ENCODE data around the gene INS.

DNA sequence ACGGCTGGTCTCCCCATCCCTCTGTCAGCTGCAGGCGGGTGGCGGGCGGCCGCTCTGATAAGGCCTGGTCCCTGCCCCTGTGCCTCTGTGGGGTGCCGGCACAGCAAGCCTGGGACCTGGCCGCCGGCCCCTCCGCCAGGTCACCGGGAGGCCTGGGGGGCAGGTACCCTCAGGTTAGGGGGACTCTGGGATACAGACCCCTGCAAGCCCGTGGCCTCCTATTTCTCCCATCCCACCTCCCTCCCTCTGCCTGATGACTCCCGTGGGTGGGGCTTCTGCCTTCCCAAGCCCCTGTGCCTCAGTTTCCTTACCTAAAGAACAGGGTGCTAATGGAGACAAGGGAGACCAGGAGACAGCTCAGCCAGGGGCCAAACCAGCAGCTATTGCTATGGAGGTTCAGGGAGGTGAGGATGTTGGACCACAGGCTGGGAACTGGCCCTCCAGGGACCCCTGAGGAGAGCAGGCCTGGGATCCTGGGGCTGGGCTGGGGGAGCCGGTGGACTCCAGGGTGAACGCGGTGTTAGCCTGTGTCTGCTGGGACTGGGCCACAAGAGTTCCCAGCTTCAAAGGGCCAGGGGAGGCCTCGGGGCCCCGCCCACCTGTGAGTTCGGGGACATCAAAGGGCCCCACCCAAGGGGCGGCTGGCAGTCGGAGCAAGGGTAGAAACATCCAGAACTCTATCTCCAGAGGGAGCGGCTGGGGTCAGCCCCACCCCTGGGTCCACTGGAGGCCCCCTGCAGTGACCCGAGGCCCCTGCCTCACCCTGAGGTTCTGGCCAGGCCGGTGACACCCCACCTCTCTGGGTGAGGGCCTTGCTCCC lies 42.6 kb upstream of the INS start:
- no peak for TF ChIP-seq CTCF (IDR thresholded peaks at IDR 0.05; ENCODE audit: low read depth, low read length, missing input control)
- TF ChIP-seq SP1 (IDR thresholded peaks at IDR 0.05): no peak
- TF ChIP-seq JUND (IDR thresholded peaks at IDR 0.05): no peak
- TF ChIP-seq EGR1 (IDR thresholded peaks at IDR 0.05; ENCODE audit: low read depth in 2 of 2): no peak
- TF ChIP-seq, protein P1, sequence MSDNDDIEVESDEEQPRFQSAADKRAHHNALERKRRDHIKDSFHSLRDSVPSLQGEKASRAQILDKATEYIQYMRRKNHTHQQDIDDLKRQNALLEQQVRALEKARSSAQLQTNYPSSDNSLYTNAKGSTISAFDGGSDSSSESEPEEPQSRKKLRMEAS (IDR thresholded peaks at IDR 0.05): no peak
- TF ChIP-seq GABPA (IDR thresholded peaks at IDR 0.05 in 1 of 2, conservative IDR thresholded peaks at IDR 0.05 in 1 of 2): no peak
- no peak for TF ChIP-seq REST (IDR thresholded peaks at IDR 0.05)
- TF ChIP-seq, protein P2, sequence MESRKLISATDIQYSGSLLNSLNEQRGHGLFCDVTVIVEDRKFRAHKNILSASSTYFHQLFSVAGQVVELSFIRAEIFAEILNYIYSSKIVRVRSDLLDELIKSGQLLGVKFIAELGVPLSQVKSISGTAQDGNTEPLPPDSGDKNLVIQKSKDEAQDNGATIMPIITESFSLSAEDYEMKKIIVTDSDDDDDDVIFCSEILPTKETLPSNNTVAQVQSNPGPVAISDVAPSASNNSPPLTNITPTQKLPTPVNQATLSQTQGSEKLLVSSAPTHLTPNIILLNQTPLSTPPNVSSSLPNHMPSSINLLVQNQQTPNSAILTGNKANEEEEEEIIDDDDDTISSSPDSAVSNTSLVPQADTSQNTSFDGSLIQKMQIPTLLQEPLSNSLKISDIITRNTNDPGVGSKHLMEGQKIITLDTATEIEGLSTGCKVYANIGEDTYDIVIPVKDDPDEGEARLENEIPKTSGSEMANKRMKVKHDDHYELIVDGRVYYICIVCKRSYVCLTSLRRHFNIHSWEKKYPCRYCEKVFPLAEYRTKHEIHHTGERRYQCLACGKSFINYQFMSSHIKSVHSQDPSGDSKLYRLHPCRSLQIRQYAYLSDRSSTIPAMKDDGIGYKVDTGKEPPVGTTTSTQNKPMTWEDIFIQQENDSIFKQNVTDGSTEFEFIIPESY (IDR thresholded peaks at IDR 0.05): no peak
- TF ChIP-seq TAF1 (conservative IDR thresholded peaks at IDR 0.05): no peak

Data from liver (tissue), 3 donors.